Glutamatergic neuron (in vitro differentiated cells): ENCODE data around the gene MYEF2. TPM values are rescaled to one million over a fixed set of nuclear protein-coding genes. Genes with fewer than 3 reads are reported as not detected.
A peak's percentile ranks its signal among the peaks of the same experiment; 100 is the strongest.

Experiments
- DNase-seq: peaks from one replicate; pipeline ENCODE4 v3.0.0; 2022
- H3K27ac Mint-ChIP-seq: one replicate; pipeline ENCODE4 v1.8.0; 2020; ENCODE audit warnings: mild to moderate bottlenecking, mixed read lengths, inconsistent platforms; ENCODE audit not compliant: unreplicated experiment
- H3K27me3 Mint-ChIP-seq: one replicate; pipeline ENCODE4 v1.8.0; 2020; ENCODE audit warnings: mild to moderate bottlenecking, moderate library complexity, mixed read lengths, inconsistent platforms; ENCODE audit not compliant: unreplicated experiment
- H3K36me3 Mint-ChIP-seq: one replicate; pipeline ENCODE4 v1.8.0; 2020; ENCODE audit warnings: mild to moderate bottlenecking, mixed read lengths, inconsistent platforms; ENCODE audit not compliant: unreplicated experiment
- H3K4me1 Mint-ChIP-seq: one replicate; pipeline ENCODE4 v1.8.0; 2020; ENCODE audit warnings: mild to moderate bottlenecking, low read depth, mixed read lengths, inconsistent platforms; ENCODE audit not compliant: unreplicated experiment
- H3K4me3 Mint-ChIP-seq: one replicate; pipeline ENCODE4 v1.8.0; 2020; ENCODE audit warnings: mild to moderate bottlenecking, mixed read lengths, inconsistent platforms; ENCODE audit not compliant: unreplicated experiment
- H3K9me3 Mint-ChIP-seq: one replicate; pipeline ENCODE4 v1.8.0; 2020; ENCODE audit warnings: mild to moderate bottlenecking, moderate library complexity, mixed read lengths, inconsistent platforms; ENCODE audit not compliant: unreplicated experiment
- CTCF ChIP-seq: fragments of 200-600 bp; sonication (generic); IDR thresholded peaks from one replicate; pipeline ENCODE4 v1.5.0; 2021; ENCODE audit not compliant: partially characterized antibody, unreplicated experiment
- total RNA-seq: library from RNA; stranded (reverse); fragmentation: NEBNext Ultra II Directional; extraction: Animal tissue kit (Norgen Biotek cat#: 25700); gene quantifications from one replicate; pipeline ENCODE4 v1.2.1, GENCODE V29; 2021; ENCODE audit not compliant: unreplicated experiment

The MYEF2 gene
- total RNA-seq, 1 donor from 2014 or later = 245 TPM

GRCh38 chr15:48176957-48177356 is 1.1 kb downstream of the MYEF2 start:
- Mint-ChIP-seq H3K36me3 (peaks cover 6% of the 10 kb centered on the region), H3K4me1 (peaks cover 2% of the 10 kb centered on the region), H3K9me3 (peaks cover 8% of the 10 kb centered on the region), H3K27me3 (peaks cover 5% of the 10 kb centered on the region), H3K4me3 (peak overlapping the region; percentile 99), H3K27ac (peak overlapping the region; percentile 100)
- no peak for DNase-seq
- TF ChIP-seq CTCF = no peak

- H3K4me1 Mint-ChIP-seq = peaks cover 5% of the 10 kb centered on the region
- H3K27me3 Mint-ChIP-seq = peaks cover 5% of the 10 kb centered on the region
- H3K36me3 Mint-ChIP-seq = peaks cover 9% of the 10 kb centered on the region
- H3K9me3 Mint-ChIP-seq = peaks cover 8% of the 10 kb centered on the region
- DNase-seq = no peak
- TF ChIP-seq CTCF = no peak
- peak overlapping the region; percentile 100 for H3K27ac Mint-ChIP-seq
- peak overlapping the region; percentile 99 for H3K4me3 Mint-ChIP-seq
These were observed 2.0 kb downstream of the MYEF2 start for GRCh38 chr15:48176112-48176511.

GRCh38 chr15:48175126-48175525 is 3.0 kb downstream of the MYEF2 start:
- H3K9me3 Mint-ChIP-seq = peaks cover 8% of the 10 kb centered on the region
- H3K27ac Mint-ChIP-seq = no peak overlapping the region
- H3K27me3 Mint-ChIP-seq = peaks cover 5% of the 10 kb centered on the region
- peaks cover 9% of the 10 kb centered on the region for H3K36me3 Mint-ChIP-seq
- no peak for TF ChIP-seq CTCF
- peaks cover 9% of the 10 kb centered on the region for H3K4me1 Mint-ChIP-seq
- DNase-seq = no peak
- peak overlapping the region; percentile 66 for H3K4me3 Mint-ChIP-seq

- H3K9me3 Mint-ChIP-seq = no peaks in the 10 kb centered on the region
- peaks cover 9% of the 10 kb centered on the region for H3K36me3 Mint-ChIP-seq
- no peak for TF ChIP-seq CTCF
- peaks cover 9% of the 10 kb centered on the region for H3K4me1 Mint-ChIP-seq
- DNase-seq = no peak
- no peak overlapping the region for H3K27ac Mint-ChIP-seq
- H3K4me3 Mint-ChIP-seq = no peak overlapping the region
- H3K27me3 Mint-ChIP-seq = no peaks in the 10 kb centered on the region
These were observed 7.1 kb downstream of the MYEF2 start for GRCh38 chr15:48170981-48171380.

- no peak for DNase-seq
- TF ChIP-seq CTCF = no peak
- no peak overlapping the region for H3K27ac Mint-ChIP-seq
- peaks cover 6% of the 10 kb centered on the region for H3K4me1 Mint-ChIP-seq
- H3K27me3 Mint-ChIP-seq = peaks cover 2% of the 10 kb centered on the region
- peaks cover 13% of the 10 kb centered on the region for H3K36me3 Mint-ChIP-seq
- H3K4me3 Mint-ChIP-seq = no peak overlapping the region
- no peaks in the 10 kb centered on the region for H3K9me3 Mint-ChIP-seq
These were observed 9.5 kb downstream of the MYEF2 start for GRCh38 chr15:48168616-48169015.
